Left lung (tissue), 10 donors: ENCODE data around the gene NAALADL2. TPM values are rescaled to one million over a fixed set of nuclear protein-coding genes. Genes with fewer than 3 reads are reported as not detected.

Source experiments
- ATAC-seq: fragments of 200-7000 bp; cut with Tn5 transposase; one replicate; pipeline ENCODE4 v1.9.1; 2020; ENCODE audit warnings: moderate library complexity
- DNase-seq, 4 donors: peaks; one replicate each; pipeline ENCODE4 v3.0.0-alpha.2; 2013 to 2020
- H3K27ac ChIP-seq, 2 donors: fragments of 200-600 bp; sonication (generic) in 1 of 2; one replicate each; pipeline versions ENCODE4 v1.5.0 to v1.8.0; 2020 to 2021
- H3K27me3 ChIP-seq, 2 donors: fragments of 200-600 bp; sonication (generic) in 1 of 2; one replicate each; pipeline versions ENCODE4 v1.5.0 to v1.8.0; 2020 to 2021
- H3K36me3 ChIP-seq, 2 donors: fragments of 200-600 bp; sonication (generic) in 1 of 2; one replicate each; pipeline versions ENCODE4 v1.5.0 to v1.8.0; 2020 to 2021
- H3K4me1 ChIP-seq, 2 donors: fragments of 200-600 bp; one replicate each; pipeline ENCODE4 v1.8.0; 2021
- H3K4me3 ChIP-seq, 2 donors: fragments of 200-600 bp; sonication (generic) in 1 of 2; one replicate each; pipeline versions ENCODE4 v1.5.0 to v1.8.0; 2020 to 2021; ENCODE audit warnings: mild to moderate bottlenecking in 1 of 2
- H3K9me3 ChIP-seq, 2 donors: fragments of 200-600 bp; sonication (generic) in 1 of 2; one replicate each; pipeline versions ENCODE4 v1.5.0 to v1.8.0; 2020 to 2021
- CTCF ChIP-seq, 2 donors: fragments of 200-600 bp; sonication (generic) in 1 of 2; IDR thresholded peaks; one replicate each; pipeline versions ENCODE4 v1.5.0 to v1.8.0; 2021; ENCODE audit warnings: antibody characterized with exemption in 2 of 2
- intact Hi-C, 2 donors: fragments of 100-400 bp; cut with DNase I; formaldehyde crosslinking; loops; one replicate each; pipeline versions ENCODE4 v1.11.2 to v1.14.2; 2022
- polyA plus RNA-seq, 6 donors: library from polyadenylated mRNA; unstranded; fragments of 120-200 nt; gene quantifications; one replicate each; pipeline ENCODE4 v1.2.1, GENCODE V29; 2013; ENCODE audit not compliant: insufficient read length in 6 of 6
- total RNA-seq, 2 donors: library from RNA; stranded (reverse); fragmentation: NEBNext Ultra II Directional; extraction: Animal tissue kit (Norgen Biotek cat#: 25700); gene quantifications; one replicate each; pipeline ENCODE4 v1.2.1, GENCODE V29; 2021
- donor health status: DM: no; HTN: yes; CAD: no.
- donor health status: DM: no; HTN: no; CAD: no.

Gene NAALADL2
- total and polyA plus RNA-seq, 8 donors: 9.8 to 23.3 (median 17.8) TPM

- Histone ChIP-seq H3K36me3 (no peaks in the 10 kb centered on the region), H3K9me3 (no peaks in the 10 kb centered on the region), H3K4me3 (no peak overlapping the region), H3K27me3 (no peaks in the 10 kb centered on the region), H3K27ac (no peak overlapping the region), H3K4me1 (no peaks in the 10 kb centered on the region)
- DNase-seq (no peak), ATAC-seq (no peak)
- intact Hi-C loops: no loop called here
- TF ChIP-seq CTCF (IDR thresholded peaks at IDR 0.05): no peak
Observed at GRCh38 chr3:175741951-175742350, 882.8 kb downstream of the NAALADL2 start.

GRCh38 chr3:175743733-175744400, 884.7 kb downstream of the NAALADL2 start:
- Histone ChIP-seq H3K36me3 (no peaks in the 10 kb centered on the region), H3K4me3 (no peak overlapping the region), H3K9me3 (no peaks in the 10 kb centered on the region), H3K27me3 (no peaks in the 10 kb centered on the region), H3K27ac (no peak overlapping the region), H3K4me1 (no peaks in the 10 kb centered on the region)
- TF ChIP-seq CTCF (IDR thresholded peaks at IDR 0.05): no peak
- intact Hi-C loops: no loop called here
- DNase-seq (no peak), ATAC-seq (no peak)

GRCh38 chr3:175746308-175746707, 887.2 kb downstream of the NAALADL2 start:
- Histone ChIP-seq H3K4me1 (no peaks in the 10 kb centered on the region), H3K27me3 (no peaks in the 10 kb centered on the region), H3K36me3 (no peaks in the 10 kb centered on the region), H3K9me3 (no peaks in the 10 kb centered on the region), H3K27ac (no peak overlapping the region), H3K4me3 (no peak overlapping the region)
- TF ChIP-seq CTCF (IDR thresholded peaks at IDR 0.05): no peak
- DNase-seq: no peak
- no peak for ATAC-seq
- intact Hi-C loops: no loop called here

GRCh38 chr3:175748087-175748730, 889.1 kb downstream of the NAALADL2 start:
- no peaks in the 10 kb centered on the region for H3K27me3 ChIP-seq
- no peak for DNase-seq
- H3K36me3 ChIP-seq: no peaks in the 10 kb centered on the region

More at GRCh38 chr3:175748087-175748730, 889.1 kb downstream of the NAALADL2 start:
- H3K9me3 ChIP-seq: no peaks in the 10 kb centered on the region
- no peak for TF ChIP-seq CTCF (IDR thresholded peaks at IDR 0.05)
- no peaks in the 10 kb centered on the region for H3K4me1 ChIP-seq
- H3K27ac ChIP-seq: no peak overlapping the region
- ATAC-seq: no peak
- H3K4me3 ChIP-seq: no peak overlapping the region
- intact Hi-C loops: no loop called here
